PC-3 (cell line): ENCODE results near the gene FBXO45. TPM values are rescaled to one million over a fixed set of nuclear protein-coding genes. Genes with fewer than 3 reads are reported as not detected.
A peak's percentile ranks its signal among the peaks of the same experiment; 100 is the strongest.

Experiments
- ATAC-seq: fragments of 200-7000 bp; cut with Tn5 transposase; 2 replicates; pipeline ENCODE4 v1.9.1; 2020; ENCODE audit warnings: mild to moderate bottlenecking, moderate library complexity
- BruUV-seq: library from RNA; stranded (reverse); fragments of 400-500 nt; replicated peaks from 2 replicates; lab custom pipeline; 2021; lab: Mats Ljungman, UMichigan
- CTCF ChIA-PET: fragments of 300-600 bp; sonication (Branson Sonifier 250); formaldehyde crosslinking; loops from one replicate; lab custom pipeline; 2022; ENCODE audit warnings: antibody characterized with exemption; lab: Charles Lee
- POLR2A ChIA-PET: fragments of 300-600 bp; sonication (Branson Sonifier 250); formaldehyde crosslinking; loops from one replicate; lab custom pipeline; 2022; ENCODE audit warnings: antibody characterized with exemption; ENCODE audit not compliant: unreplicated experiment; lab: Charles Lee
- DNase-seq: peaks from one replicate; pipeline ENCODE4 v3.0.0-alpha.2; 2015
- H2AFZ ChIP-seq: fragments of 300-600 bp; sonication (generic); 2 replicates; pipeline ENCODE4 v1.6.0; 2016; ENCODE audit warnings: antibody characterized with exemption, low read length
- H3F3A ChIP-seq: fragments of 300-600 bp; sonication (generic); one replicate; pipeline ENCODE4 v1.6.0; 2017; ENCODE audit warnings: antibody characterized with exemption, low read length, control low read depth, mild to moderate bottlenecking; ENCODE audit not compliant: unreplicated experiment
- H3K27ac ChIP-seq: fragments of 300-600 bp; sonication (generic); 2 replicates; pipeline ENCODE4 v1.5.1; 2016; ENCODE audit warnings: mild to moderate bottlenecking, low read length
- H3K27me3 ChIP-seq: fragments of 300-600 bp; sonication (generic); 2 replicates; pipeline ENCODE4 v1.6.1; 2016; ENCODE audit warnings: low read length, mixed read lengths
- H3K36me3 ChIP-seq: fragments of 300-600 bp; sonication (generic); 2 replicates; pipeline ENCODE4 v1.6.1; 2016; ENCODE audit warnings: low read depth, mixed run types, low read length, mixed read lengths
- H3K4me1 ChIP-seq: fragments of 300-600 bp; sonication (generic); 2 replicates; pipeline ENCODE4 v1.5.1; 2016; ENCODE audit warnings: low read length; ENCODE audit not compliant: insufficient read depth
- H3K4me2 ChIP-seq: fragments of 300-600 bp; sonication (generic); 2 replicates; pipeline ENCODE4 v1.6.0; 2016; ENCODE audit warnings: low read length
- H3K4me3 ChIP-seq: fragments of 300-600 bp; sonication (generic); 2 replicates; pipeline ENCODE4 v1.5.1; 2016; ENCODE audit warnings: mild to moderate bottlenecking, low read length, mixed read lengths
- H3K79me2 ChIP-seq: fragments of 300-600 bp; sonication (generic); 2 replicates; pipeline ENCODE4 v1.6.1; 2017; ENCODE audit warnings: low read length, mixed read lengths
- H3K9ac ChIP-seq: fragments of 300-600 bp; sonication (generic); 2 replicates; pipeline ENCODE4 v1.6.0; 2016; ENCODE audit warnings: mild to moderate bottlenecking, low read length
- H3K9me2 ChIP-seq: fragments of 300-600 bp; sonication (generic); replicated peaks from 2 replicates; pipeline ENCODE4 v1.6.1; 2016; ENCODE audit warnings: mixed run types, low read length, mixed read lengths
- H3K9me3 ChIP-seq: fragments of 300-600 bp; sonication (generic); 2 replicates; pipeline ENCODE4 v1.6.1; 2016; ENCODE audit warnings: low read length, mixed read lengths
- H4K20me1 ChIP-seq: fragments of 300-600 bp; sonication (generic); 2 replicates; pipeline ENCODE4 v1.6.1; 2016; ENCODE audit warnings: low read length, mixed read lengths
- EZH2 ChIP-seq: fragments of 300-600 bp; sonication (generic); IDR thresholded peaks from one replicate; pipeline ENCODE4 v1.6.1; 2017; ENCODE audit warnings: antibody characterized with exemption, mild to moderate bottlenecking, low read length; ENCODE audit not compliant: unreplicated experiment
- EZH2phosphoT487 ChIP-seq: fragments of 300-600 bp; sonication (generic); IDR thresholded peaks from 2 replicates; pipeline ENCODE4 v1.6.1; 2018; ENCODE audit warnings: mild to moderate bottlenecking, antibody characterized with exemption, low read length, borderline replicate concordance
- intact Hi-C: fragments of 100-400 bp; cut with micrococcal nuclease; formaldehyde crosslinking; loops from 2 replicates; pipeline ENCODE4 v1.9.0; 2023
- total RNA-seq: library from RNA; depleted of rRNA; stranded (reverse); fragments of >200 nt; gene quantifications from 2 replicates; pipeline ENCODE4 v1.2.3, GENCODE V29; 2014
- TF ChIP-seq, protein P1 (sequence below): fragments of 300-600 bp; sonication (generic); conservative IDR thresholded peaks from 2 replicates; pipeline ENCODE4 v1.5.1; 2017; ENCODE audit warnings: antibody characterized with exemption, low read depth, mild to moderate bottlenecking, low read length

FBXO45 gene
- total RNA-seq, 1 experiment from 2014 or later = 20.8 TPM

DNA sequence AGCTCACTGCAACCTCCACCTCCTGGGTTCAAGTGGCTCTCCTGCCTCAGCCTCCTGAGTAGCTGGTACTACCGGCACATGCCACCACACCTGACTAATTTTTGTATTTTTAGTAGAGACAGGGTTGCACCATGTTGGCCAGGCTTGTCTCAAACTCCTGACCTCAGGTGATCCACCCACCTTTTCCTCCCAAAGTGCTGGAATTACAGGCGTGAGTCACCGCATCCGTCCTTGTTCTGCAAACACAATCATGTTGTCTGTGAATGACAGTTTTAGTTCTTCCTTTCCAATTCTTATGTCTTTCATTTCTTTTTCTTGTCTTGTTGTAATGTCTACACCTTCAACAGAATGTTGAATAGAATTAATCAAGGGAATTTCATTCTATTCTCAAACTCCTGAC is 37.0 kb upstream of the FBXO45 start:
- Histone ChIP-seq H3K4me1 (no peaks in the 10 kb centered on the region), H2AFZ (no peak overlapping the region), H4K20me1 (no peaks in the 10 kb centered on the region), H3K4me2 (no peak overlapping the region), H3K9ac (no peak overlapping the region), H3K27me3 (no peaks in the 10 kb centered on the region), H3K36me3 (no peaks in the 10 kb centered on the region), H3K79me2 (no peaks in the 10 kb centered on the region), H3F3A (no peaks in the 10 kb centered on the region), H3K27ac (no peak overlapping the region), H3K9me3 (no peaks in the 10 kb centered on the region), H3K4me3 (no peak overlapping the region), H3K9me2 (no peaks in the 10 kb centered on the region)
- ChIA-PET CTCF (no interaction called here), POLR2A (no interaction called here)
- TF ChIP-seq EZH2phosphoT487 (no peak), EZH2 (no peak)
- TF ChIP-seq, protein P1, sequence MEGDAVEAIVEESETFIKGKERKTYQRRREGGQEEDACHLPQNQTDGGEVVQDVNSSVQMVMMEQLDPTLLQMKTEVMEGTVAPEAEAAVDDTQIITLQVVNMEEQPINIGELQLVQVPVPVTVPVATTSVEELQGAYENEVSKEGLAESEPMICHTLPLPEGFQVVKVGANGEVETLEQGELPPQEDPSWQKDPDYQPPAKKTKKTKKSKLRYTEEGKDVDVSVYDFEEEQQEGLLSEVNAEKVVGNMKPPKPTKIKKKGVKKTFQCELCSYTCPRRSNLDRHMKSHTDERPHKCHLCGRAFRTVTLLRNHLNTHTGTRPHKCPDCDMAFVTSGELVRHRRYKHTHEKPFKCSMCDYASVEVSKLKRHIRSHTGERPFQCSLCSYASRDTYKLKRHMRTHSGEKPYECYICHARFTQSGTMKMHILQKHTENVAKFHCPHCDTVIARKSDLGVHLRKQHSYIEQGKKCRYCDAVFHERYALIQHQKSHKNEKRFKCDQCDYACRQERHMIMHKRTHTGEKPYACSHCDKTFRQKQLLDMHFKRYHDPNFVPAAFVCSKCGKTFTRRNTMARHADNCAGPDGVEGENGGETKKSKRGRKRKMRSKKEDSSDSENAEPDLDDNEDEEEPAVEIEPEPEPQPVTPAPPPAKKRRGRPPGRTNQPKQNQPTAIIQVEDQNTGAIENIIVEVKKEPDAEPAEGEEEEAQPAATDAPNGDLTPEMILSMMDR = no peak
- ATAC-seq = no peak
- peak; percentile 43 for DNase-seq
- no TSS peak for BruUV-seq
- intact Hi-C loops = no loop called here

DNA sequence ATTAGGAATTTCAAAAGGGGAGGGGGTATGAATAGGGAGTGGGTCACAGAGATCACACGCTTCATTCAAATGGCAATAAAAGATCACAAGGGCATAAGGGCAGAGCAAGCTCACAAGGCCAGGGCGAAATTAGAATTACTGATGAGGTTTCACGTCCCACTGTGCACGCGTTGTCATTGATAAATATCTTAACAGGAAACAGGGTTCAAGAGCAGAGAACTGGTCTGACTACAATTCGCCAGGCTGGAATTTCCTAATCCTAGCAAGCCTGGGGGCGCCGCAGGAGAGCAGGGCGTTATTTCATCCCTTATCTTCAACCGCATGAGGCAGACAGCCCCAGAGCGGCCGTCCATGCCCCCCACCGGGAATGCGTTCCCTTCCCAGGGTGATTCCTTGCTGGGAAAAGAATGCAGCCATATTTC is 35.2 kb upstream of the FBXO45 start:
- Histone ChIP-seq H3K27ac (no peak overlapping the region), H3K9ac (no peak overlapping the region), H3K9me3 (no peaks in the 10 kb centered on the region), H3K4me1 (no peaks in the 10 kb centered on the region), H4K20me1 (no peaks in the 10 kb centered on the region), H3K79me2 (no peaks in the 10 kb centered on the region), H2AFZ (no peak overlapping the region), H3K9me2 (no peaks in the 10 kb centered on the region), H3K4me2 (no peak overlapping the region), H3F3A (no peaks in the 10 kb centered on the region), H3K27me3 (no peaks in the 10 kb centered on the region), H3K36me3 (no peaks in the 10 kb centered on the region), H3K4me3 (no peak overlapping the region)
- TF ChIP-seq EZH2phosphoT487 = no peak
- TF ChIP-seq, protein P1 = no peak
- ATAC-seq (no peak), DNase-seq (no peak)
- ChIA-PET POLR2A (no interaction called here), CTCF (no interaction called here)
- intact Hi-C loops = no loop called here
- no TSS peak for BruUV-seq

DNA sequence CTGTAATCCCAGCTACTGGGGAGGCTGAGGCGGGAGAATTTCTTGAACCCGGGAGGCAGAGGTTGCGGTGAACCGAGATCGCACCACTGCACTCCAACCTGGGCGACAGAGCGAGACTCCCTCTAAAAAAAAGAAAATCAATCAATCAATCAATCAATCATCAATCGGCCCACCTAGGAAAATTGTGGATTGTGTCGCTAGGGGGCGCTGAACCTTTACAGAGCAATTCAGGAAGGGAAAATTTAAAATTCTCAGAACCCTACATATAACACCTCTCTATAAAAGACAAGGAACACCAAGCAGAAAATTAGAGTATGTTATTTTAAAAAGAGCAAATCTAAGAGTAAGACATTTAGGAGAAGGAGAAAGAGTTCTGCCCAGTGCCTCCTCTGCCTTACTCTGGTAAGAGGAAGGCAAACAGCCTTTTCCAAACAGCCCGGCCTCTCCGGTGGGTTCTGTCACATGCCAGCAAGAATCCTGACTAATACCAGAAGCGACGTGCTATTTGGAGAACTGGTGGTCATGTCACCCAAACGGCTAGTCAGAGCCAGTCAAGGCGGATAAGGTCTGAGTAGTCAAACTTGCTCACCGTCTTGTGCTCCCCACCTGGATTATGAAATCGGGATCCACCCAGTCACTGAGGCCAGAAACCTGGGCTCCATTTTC is 31.0 kb upstream of the FBXO45 start:
- H3K4me3 ChIP-seq = no peak overlapping the region

More for the DNA sequence above, 31.0 kb upstream of the FBXO45 start:
- H3K9me3 ChIP-seq = no peaks in the 10 kb centered on the region
- ATAC-seq (peak; percentile 50), DNase-seq (peak; percentile 64)
- H3K27me3 ChIP-seq = no peaks in the 10 kb centered on the region
- H3K36me3 ChIP-seq = no peaks in the 10 kb centered on the region
- no peaks in the 10 kb centered on the region for H3F3A ChIP-seq
- intact Hi-C loops = loop anchor here (5.0 kb wide), 2 partner anchors 70 to 150 kb away; no protein-coding TSS in a partner anchor
- no peak overlapping the region for H3K9ac ChIP-seq
- no peaks in the 10 kb centered on the region for H3K9me2 ChIP-seq
- H4K20me1 ChIP-seq = no peaks in the 10 kb centered on the region
- H3K79me2 ChIP-seq = no peaks in the 10 kb centered on the region
- TF ChIP-seq, protein P1 = peak; percentile 84
- no peak for TF ChIP-seq EZH2phosphoT487
- H3K4me1 ChIP-seq = no peaks in the 10 kb centered on the region
- CTCF ChIA-PET = no interaction called here
- POLR2A ChIA-PET = interaction anchor here (0.6 kb wide), 1 partner anchor 366 kb away, joined by 4 read pairs; no protein-coding TSS in a partner anchor
- no peak overlapping the region for H3K27ac ChIP-seq
- peak overlapping the region; percentile 27 for H3K4me2 ChIP-seq
- BruUV-seq = no TSS peak
- peak overlapping the region; percentile 36 for H2AFZ ChIP-seq
